Measurements from ENCODE around the gene RHBDD1.
A peak's percentile ranks its signal among the peaks of the same experiment; 100 is the strongest.

The RHBDD1 gene

DNA sequence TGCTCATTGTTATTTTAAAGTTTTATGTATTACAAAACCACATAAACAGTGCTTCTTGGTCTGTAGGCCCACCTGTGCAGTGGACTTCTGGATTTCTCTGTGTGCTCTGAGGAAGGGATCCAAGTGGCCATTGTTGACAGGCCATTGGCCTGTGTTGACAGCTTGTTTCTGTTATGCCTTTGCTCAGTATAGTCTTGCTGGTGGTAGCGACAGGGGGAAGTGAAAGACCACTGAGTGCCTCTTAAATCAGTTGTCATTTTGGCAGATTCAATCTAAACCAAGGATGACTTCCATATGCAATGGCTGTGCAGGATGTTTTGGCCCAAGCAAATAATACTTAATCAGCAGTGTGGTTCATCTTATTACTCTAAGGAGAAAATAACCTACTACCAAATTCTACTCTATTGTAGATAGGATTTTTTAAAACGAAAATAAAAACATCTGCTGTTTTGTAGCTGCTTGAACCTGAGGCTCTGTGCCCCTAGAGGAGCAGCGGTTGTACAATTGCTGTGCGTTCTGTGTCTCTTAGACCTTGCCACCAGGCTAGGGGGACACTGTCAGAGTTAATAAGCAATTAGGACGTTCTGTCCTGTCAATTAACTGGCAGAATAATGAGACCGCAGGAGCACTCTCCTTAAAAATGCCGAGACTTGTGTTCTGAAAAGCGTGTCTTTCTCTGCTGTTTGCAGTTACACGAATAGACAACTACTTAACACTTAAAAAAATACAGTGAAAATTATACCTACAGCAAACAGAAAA is 108.2 kb downstream of the RHBDD1 start:
- no peak for DNase-seq

DNA sequence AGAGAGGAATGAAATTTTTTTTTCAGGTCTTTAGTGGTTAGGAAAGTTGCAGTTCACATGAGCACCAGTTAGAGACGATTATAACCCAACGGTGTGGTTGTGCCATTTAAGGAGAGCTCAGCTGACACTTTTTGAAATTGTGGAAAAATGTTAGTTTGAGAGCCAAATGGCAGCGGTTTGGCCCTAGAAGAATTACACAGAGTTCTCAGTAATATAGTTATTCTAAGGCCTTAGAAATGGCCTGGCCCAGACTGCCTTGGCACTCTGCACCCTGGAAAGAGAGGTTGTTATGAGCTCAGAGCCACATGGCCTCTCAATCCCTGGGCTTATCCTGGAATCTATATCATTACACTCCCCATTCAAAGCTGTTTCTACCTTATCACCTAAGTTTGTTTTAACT is 117.4 kb downstream of the RHBDD1 start:
- no peak for DNase-seq

DNA sequence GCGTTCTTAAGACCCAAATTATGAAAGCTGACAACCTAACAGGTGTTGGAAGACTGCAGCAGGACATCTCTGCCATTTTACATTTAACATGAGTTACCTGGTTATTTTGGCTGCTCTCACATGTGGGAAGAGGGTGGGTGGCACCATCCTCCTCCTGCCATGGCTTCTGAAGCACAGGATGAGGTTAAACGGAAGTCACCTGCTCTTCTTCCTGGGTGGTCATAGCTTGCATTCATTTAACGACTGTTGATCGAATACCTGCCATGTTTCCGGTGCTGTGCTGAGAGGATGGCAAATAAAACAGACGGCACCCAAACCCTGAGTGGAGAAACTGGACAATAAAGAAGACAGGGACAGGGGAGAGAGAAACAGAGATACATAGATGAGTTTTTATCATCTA is 118.0 kb downstream of the RHBDD1 start:
- DNase-seq = no peak

DNA sequence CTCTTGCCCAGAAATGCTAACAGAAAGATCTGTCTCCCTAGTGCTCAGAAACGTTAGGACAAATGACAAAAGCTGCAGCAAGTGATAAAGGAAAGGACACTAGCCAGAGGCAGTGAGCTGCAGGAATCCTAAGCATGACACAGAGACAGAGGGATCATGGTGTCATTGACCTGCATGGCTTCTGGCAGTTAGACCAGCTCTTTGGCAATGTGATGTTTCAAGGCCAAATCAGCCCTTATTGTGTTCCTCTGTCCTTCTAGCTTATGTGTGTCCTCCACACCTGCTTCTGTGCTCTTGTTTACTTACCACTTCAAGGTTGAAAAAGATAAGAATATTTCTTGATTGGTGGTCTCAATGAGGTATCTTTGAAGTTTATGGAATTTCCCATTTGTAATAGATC is 120.8 kb downstream of the RHBDD1 start:
- no peak for DNase-seq

DNA sequence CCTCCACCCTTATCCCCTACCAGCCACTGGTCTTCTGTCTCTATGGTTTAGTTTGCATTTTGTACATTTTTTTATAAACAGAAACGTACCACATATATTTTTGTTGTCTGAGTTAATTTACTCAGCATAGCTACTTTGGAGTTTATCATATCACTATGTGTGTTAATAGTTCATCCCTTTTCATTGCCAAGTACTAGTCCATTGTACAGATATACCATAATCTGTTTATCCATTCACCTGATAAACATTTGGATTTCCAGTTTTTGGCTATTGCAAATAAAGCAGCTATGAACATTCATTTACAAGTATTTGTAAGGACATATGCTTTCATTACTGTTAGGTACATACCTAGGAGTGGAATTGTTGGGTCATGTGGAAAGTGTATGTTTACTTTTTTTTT is 123.6 kb downstream of the RHBDD1 start:
- no peak for DNase-seq

DNA sequence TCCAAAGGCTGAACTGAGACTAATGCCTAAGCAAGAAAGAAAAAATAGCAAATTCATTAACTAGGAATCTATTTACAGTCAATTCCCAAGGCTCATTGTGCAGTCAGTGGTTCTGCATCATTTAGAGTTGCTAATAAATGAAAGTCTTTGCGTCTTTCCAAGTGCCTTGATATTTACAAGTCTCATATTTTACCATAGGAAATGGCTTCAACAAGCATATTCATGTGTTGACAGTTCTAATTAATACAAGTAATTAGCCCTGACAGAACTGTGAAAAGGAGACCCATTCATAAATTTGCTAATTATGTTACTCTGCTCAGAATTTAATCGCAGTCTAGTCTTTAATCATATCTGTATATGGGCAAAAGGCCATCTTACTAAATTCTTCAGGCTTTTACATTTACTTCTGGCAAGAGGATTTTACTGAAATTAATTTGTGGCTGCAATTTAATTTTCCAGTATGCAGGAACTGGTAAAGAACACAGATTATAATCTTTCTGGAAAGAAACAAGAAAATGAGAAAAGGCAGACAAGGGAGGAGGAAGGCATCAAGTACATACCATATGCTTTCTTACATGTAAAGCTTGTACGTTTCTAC is 126.4 kb downstream of the RHBDD1 start:
- DNase-seq = no peak

DNA sequence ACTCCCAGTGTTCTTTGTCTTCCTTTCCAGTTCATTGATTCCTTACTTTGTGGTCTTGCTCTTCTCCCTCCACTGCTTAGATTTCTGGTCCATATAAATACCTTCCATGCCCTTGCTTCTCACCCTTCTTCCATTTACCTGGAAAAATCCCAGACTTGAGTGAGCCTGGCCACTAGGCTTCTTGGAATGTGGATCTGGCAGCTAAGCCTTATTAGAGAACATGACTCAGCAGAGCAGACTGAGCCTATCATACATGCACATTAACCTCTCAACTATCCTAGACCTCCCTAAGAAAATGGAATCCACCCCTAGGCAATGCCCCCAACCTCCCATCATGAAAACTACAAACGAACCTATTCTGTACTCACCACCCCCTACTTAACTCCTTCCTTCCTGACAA is 127.7 kb downstream of the RHBDD1 start:
- DNase-seq = no peak

DNA sequence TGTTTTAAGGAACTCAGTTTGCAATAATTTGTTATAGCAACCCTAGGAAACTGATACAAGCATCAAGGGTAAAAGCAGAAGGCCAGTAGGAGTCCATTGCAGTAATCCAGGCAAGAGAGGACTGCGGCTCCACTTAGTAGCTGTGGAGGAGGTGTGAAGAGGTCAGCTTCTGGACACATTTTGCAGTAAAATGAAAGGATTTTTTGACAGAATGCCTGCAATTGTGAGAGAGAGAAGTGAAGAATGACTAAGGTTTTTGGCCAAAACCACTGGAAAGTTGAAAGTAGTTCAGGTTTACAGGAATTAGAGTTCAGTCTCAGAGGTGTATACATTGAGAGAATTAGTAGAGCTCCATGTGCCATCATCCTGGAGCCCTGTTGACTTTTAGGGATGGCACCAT is 129.5 kb downstream of the RHBDD1 start:
- no peak for DNase-seq

DNA sequence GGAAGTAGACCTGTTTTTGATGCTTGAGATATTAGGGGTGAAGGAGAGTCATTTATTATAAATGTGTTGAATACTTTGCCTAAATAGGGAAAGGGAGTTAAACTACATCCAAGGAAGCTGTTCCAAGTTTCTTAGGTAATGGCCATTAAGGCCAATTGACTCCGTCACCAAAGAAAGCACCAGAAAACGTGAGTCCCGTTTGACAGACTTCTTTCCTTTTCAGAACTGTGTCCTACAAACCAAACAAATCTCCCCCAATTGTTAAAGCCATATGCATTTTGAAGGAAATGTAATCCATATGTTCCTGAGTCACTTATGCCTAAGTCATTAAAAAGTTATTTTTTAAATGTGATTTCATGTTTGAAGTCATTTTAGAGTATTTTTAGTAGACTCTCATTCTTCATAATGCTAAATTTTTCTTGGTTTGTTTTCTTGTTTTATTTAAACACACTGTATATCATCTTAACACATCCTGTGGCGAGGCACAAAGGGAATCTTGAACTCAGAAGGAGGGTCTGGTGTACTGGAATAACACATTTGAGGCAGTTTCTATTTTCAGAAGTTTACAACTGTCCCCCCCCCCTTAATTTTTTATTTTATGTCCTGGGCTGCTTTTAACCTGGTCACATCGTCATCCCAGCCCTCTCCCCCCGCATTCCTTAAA is 133.7 kb downstream of the RHBDD1 start:
- no peak for DNase-seq

DNA sequence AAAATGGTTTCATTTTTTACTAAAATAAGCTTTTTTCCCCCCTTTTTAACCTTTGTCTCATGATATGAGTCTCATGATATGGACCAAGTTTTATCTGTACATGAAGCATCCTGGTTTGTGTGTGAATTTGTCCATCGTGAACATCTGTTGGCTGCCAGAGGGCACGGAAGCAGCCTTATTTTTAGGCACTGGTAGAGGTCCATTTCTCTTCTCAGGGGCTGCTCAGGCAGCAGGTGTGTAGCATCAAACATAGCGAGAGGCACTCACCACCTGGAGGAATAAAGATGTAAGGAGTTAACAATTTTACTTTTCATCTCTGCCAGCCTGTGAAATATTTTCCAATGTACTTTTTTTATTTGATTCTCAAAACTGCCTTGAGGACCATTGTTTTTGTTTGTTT is 134.5 kb downstream of the RHBDD1 start:
- no peak for DNase-seq

DNA sequence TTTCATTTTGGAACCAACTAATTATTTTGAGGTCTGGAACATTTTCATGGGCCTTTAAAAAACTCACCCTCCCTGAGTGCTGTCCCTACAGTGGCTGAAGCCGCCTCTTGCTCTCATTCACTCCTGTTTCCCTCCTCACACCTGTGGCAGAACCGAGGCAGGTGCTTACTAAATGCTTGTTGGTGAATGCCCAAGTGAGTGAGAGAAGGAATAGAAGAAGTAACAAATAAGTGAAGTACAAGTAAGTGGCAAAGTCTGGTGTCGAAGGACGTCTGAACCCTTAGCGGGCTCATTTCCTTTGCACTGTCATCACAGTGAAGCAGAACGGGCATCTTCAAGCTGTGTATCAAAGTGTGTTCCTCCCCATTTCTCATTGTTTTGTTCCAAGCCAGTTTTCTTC is 135.2 kb downstream of the RHBDD1 start:
- DNase-seq = no peak

DNA sequence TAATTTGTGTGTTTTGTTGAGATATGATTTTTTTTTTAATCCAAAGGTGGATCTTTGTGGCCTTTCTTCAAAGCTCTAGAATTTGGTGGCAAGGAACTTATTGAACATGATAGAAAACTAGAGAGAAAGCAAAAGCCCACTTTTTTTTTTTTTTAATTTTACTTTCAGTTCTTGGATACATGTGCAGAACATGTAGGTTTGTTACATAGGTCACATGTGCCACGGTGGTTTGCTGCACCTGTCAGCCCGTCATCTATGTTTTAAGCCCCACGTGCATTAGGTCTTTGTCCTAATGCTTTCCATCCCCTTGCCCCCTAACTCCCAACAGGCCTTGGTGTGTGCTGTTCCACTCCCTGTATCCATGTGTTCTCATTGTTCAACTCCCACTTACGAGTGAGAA is 135.9 kb downstream of the RHBDD1 start:
- DNase-seq = no peak

DNA sequence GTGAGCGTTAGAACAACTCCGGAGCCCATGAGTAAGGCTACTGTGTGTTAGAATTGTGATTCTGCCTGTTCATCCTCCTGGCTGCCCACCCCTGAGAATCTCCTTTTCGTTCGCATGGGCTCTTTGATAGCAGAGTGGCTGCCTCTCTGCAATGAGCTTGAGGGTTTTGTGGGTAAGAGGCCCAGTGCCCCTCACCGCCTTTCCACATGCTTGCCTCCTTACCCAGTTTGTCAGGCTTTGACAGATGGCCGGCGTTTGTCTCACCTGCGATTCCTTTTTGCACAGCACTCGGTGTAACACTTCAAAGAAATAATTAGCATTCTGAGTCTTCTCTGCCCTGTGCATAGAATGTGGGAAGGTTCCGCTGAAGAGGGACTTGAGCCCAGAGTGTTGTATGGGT is 138.0 kb downstream of the RHBDD1 start:
- DNase-seq = no peak

DNA sequence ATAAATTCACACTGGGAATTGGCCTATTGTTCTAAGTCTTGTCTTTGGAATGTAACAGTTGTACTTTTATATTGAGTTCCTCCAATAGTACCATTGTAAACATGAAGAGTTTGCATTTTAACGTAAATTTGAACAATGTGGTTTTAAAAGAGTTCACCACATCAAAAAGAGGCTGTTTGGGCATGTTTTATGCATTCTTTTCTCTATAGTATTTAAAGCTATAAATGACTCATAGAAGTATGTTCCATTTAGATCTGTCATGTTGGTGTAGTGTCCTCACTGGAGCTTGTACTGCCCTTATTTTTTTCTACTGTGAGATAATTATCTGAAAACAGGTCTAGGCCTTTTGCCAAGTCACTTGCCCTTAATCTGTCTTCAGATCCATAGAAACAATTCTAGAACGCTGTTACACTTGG is 141.9 kb downstream of the RHBDD1 start:
- no peak for DNase-seq

DNA sequence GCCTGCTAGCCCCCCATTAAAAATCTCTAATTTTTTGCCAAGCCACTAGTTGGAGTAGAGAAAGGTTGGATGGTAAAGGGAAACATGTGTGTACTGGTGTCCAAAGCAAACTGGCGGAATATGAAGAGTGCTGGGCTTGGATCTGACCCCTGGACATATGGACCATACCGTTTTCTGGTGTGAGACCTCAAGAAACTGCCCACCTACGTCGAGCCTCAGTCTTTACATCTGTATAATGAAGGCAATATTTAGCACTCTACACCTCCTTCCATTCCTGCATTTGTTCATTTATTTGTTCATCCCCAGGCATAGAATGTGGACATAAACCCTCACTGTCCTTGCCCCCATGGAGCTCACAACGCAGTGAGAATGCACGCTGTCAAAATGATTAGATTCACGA is 142.4 kb downstream of the RHBDD1 start:
- no peak for DNase-seq

DNA sequence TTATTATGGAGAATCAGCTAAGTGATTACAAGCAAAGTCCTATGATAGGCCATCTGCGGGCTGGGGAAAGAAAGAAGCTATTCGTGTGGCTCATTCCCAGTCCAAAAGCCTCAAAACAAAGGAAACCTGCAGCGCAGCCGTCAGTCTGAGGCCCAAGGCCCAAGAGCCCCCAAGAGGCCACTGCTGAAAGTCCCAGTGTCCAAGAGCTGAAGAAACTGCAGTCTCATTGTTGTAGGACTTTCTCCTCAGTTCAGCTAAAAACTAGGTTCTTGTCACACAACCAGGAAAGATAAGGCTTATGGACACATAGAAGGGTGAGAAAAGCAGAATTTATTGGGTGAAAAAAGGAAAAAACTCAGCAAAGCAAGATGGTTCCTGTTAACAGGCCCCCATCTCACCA is 143.2 kb downstream of the RHBDD1 start:
- no peak for DNase-seq

DNA sequence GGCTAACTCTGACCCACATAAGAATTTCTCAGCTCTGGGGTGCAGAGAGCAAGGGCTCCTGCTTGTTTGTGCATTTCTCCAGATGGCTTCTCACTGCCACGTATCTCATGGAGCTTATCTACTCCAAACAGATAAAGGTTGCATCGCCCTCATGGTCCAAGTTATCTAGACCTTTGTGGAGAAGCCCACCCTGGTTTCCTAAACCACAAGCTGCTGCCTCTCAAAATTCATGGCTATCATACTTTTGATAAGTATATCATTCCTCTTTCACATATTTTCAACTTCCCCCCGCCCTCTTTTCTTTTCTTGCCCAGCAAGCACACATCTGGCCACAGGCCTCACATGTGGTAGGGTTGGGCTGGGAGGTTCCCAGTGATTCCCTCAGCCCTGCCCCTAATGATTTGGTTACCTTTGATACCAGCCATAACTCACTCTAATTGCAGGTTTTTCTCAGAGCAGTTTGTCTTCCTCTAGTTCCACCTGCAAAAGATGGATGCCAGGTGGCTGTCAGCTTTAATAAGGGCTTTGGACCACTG is 146.0 kb downstream of the RHBDD1 start:
- no peak for DNase-seq

DNA sequence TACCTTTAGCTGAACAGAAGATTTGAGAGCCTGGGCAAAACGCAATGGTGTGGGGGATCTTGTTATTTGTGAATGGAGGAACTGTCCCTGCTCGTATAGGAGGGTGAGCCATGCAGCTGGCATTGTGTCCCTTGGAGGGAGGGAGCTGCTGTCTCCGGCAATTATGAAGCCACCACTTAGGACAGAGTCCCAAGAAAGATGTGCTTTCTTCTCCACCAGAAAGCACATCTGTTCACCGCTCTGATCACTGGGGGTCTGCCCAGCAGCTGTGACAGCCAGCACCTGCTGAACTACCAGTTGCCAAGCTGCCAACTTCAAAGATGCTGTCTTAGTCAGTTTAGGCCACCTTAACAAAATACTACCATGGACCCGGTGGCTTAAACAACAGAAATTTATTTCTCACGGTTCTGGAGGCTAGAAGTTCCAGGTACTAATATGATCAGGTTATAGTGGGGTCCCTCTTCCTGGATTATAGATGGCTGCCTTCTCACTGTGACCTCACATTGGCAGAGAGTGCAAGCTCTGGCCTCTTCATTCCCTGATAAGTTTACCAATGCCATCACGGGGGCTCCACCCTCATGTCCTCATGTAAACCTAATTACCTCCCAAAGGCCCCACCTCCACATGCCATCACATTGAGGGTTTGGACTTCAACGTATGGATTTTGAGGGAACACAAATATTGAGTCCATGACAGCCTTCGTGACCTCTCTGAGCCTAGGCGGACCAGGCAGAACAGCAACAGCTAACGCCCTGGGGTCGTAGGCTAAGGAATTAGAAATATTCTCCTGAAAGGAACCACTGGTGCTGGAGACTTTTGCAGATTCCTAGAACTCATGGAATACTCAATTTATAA is 148.3 kb downstream of the RHBDD1 start:
- DNase-seq = no peak

DNA sequence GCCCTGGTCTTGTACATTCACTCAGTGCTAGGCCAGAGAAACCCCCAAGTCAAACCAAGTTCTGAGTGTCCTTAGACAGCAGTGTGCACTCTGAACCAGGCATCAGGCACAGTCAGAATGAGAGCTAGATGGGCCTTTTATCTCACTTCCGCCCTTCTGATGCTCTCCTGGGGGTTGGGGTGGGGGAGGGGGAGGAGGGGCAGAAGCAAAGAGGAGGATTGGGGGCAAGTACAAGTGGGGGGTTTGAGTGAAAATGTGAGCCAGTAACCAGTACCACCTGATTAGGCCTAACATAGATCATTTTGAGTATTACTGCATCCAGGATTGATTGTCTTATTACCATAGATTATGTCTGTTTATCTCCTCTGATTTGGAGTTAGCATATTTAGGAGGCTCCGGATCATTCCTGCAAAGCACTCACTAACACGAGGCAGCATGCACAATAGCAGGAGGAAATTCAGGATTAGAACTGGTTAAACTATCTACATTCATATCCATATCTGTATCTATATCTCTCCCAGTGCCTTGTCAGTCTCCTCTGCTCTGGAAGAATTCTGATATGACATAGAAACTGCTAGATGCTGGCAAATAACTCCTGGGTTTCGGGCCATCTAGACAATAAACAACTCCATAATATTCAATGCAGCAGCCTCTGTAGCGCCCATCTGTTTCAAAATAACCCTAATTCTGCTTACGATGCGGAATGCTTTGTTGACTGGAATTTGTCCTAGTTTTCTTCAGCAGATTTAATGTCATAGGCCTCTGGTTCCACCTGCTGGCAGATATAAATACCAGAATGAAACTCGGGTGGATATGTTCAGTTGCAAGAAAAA is 149.1 kb downstream of the RHBDD1 start:
- peak; percentile 63 for DNase-seq

DNA sequence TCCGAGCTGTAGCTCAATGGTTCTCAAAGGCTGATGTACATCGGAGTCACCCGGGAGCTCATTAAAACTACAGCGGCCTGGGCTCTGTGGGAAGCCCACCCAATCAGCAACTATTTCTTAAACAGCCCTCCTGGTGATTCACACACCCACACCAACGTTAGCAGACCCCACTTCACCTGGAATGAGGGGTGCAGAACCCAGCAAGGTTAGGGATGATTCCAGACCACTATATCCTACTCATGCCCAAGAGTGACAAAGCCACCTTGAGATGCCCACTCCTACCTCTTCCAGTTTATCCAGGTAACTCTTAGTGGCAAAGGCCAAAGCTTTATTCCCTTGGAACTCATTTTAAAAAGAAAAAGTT is 149.7 kb downstream of the RHBDD1 start:
- no peak for DNase-seq

DNA sequence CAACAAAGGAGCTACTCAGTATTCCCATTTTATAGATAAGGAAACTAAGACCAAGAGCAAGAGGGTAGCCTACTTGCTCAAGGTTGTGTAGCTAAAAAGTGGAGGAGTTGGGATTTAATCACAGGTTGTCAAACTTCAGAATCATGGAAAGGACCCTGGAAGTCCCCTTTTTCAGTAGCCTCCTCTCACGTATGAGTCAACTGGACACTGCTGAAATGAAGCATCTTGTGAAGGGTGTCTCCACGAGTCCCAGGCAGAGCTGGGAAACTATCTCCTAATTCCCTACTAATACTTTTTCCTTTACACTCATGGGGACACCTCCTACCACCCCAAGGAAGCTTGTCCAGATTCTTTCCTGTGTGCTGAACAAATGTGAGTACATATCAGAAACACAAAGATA is 155.8 kb downstream of the RHBDD1 start:
- no peak for DNase-seq

DNA sequence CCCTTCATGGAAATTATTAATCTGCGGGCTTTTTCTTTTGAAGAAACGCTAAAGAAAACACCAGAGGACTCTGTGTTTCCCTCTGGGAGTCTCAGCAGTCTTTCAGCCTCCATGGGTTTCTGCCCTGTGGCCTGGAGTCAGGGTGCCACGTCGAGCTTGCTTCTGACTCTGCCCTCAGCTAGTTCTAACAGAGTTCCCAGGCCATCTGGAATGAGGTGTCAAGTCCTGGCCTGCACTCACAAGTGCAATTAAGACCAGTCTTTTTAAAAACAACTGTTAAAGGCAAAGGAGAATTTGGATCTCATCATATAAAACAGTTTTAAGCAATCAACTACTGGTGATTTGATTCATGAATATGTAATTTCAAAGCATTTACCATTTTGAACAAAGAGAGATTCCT is 157.3 kb downstream of the RHBDD1 start:
- no peak for DNase-seq
